ENCODE measurements around the gene GADL1. TPM values are rescaled to one million over a fixed set of nuclear protein-coding genes. Genes with fewer than 3 reads are reported as not detected.

GADL1 gene
- total and polyA plus RNA-seq, 4 donors = 0.01 to 2.4 (median 0.05) TPM

DNA sequence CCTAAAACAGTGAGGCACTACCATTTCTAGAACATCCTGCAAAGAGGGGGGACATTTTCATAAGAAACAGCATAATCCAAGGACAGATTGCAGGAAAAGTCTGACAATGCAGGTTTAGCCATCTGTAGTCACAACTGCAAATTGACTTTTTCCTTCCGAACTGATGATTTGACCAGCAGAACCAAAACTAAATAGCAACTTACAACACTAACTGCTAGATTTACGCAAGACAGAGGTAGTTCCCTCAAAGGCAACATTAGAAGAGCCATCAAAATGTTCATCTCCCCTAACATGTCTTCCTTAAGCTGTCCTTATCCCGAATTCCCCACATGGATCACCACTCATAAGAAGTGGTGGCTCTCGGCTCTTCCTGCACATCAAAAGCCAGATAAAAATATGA lies 129.6 kb downstream of the GADL1 start:
- TF ChIP-seq, protein P1, sequence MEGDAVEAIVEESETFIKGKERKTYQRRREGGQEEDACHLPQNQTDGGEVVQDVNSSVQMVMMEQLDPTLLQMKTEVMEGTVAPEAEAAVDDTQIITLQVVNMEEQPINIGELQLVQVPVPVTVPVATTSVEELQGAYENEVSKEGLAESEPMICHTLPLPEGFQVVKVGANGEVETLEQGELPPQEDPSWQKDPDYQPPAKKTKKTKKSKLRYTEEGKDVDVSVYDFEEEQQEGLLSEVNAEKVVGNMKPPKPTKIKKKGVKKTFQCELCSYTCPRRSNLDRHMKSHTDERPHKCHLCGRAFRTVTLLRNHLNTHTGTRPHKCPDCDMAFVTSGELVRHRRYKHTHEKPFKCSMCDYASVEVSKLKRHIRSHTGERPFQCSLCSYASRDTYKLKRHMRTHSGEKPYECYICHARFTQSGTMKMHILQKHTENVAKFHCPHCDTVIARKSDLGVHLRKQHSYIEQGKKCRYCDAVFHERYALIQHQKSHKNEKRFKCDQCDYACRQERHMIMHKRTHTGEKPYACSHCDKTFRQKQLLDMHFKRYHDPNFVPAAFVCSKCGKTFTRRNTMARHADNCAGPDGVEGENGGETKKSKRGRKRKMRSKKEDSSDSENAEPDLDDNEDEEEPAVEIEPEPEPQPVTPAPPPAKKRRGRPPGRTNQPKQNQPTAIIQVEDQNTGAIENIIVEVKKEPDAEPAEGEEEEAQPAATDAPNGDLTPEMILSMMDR (IDR thresholded peaks at IDR 0.05; ENCODE audit: control extremely low read depth, extremely low read depth) = no peak
- Histone ChIP-seq H3K9me3 (ENCODE audit: control insufficient read depth in 4 of 4, insufficient read depth in 3 of 4, low read length in 3 of 4) (no peaks in the 10 kb centered on the region), H3K36me3 (ENCODE audit: control insufficient read depth in 4 of 4, insufficient read depth in 4 of 4, low read length in 4 of 4) (no peaks in the 10 kb centered on the region), H3K4me3 (no peak overlapping the region), H3K27ac (ENCODE audit: low read depth in 1 of 2, low read length in 1 of 2) (no peak overlapping the region), H3K27me3 (ENCODE audit: control insufficient read depth in 3 of 3, insufficient read depth in 3 of 3, low read length in 2 of 3) (no peaks in the 10 kb centered on the region), H3K4me1 (ENCODE audit: control insufficient read depth in 5 of 5, insufficient read depth in 5 of 5, low read length in 5 of 5) (peaks cover 0 to 14% (median 4%) of the 10 kb centered on the region in 5 donors), H3K9ac (ENCODE audit: insufficient read depth in 1 of 2, low read length in 2 of 2) (no peak overlapping the region)
- no peak for DNase-seq
- ATAC-seq (ENCODE audit: insufficient read depth, low FRiP score) = no peak
- WGBS, 2 donors = 54 to 83% methylated on average over 4 of the region's 4 CpGs

DNA sequence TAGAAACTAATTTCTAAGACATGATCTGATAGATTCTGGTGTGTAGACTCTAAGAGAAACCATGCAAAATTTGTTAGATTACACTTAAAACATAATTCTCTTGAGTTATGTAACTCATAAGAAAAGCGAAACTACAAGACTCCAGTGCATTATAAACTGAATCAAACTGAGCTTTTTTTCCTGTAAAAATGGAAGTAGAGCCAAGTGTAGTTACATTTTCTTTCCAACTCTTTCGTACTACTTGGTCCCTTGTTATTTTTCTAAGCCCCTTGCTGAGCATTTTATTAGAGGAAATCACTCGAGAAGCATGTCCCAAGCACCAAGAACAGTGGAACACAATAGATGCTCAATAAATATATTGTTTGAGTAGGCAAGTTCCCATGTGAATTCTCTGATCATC lies 130.2 kb downstream of the GADL1 start:
- Histone ChIP-seq H3K36me3 (ENCODE audit: control insufficient read depth in 4 of 4, insufficient read depth in 4 of 4, low read length in 4 of 4) (no peaks in the 10 kb centered on the region), H3K4me1 (ENCODE audit: control insufficient read depth in 5 of 5, insufficient read depth in 5 of 5, low read length in 5 of 5) (peaks cover 0 to 14% (median 4%) of the 10 kb centered on the region in 5 donors), H3K27me3 (ENCODE audit: control insufficient read depth in 3 of 3, insufficient read depth in 3 of 3, low read length in 2 of 3) (no peaks in the 10 kb centered on the region), H3K9me3 (ENCODE audit: control insufficient read depth in 4 of 4, insufficient read depth in 3 of 4, low read length in 3 of 4) (no peaks in the 10 kb centered on the region), H3K27ac (ENCODE audit: low read depth in 1 of 2, low read length in 1 of 2) (no peak overlapping the region), H3K9ac (ENCODE audit: insufficient read depth in 1 of 2, low read length in 2 of 2) (no peak overlapping the region), H3K4me3 (no peak overlapping the region)
- no peak for ATAC-seq (ENCODE audit: insufficient read depth, low FRiP score)
- peak in 1 of 3 donors; percentile 34 for DNase-seq
- WGBS, 2 donors = 71% methylated on average over 3 of the region's 3 CpGs
- TF ChIP-seq, protein P1 (IDR thresholded peaks at IDR 0.05; ENCODE audit: control extremely low read depth, extremely low read depth) = no peak

DNA sequence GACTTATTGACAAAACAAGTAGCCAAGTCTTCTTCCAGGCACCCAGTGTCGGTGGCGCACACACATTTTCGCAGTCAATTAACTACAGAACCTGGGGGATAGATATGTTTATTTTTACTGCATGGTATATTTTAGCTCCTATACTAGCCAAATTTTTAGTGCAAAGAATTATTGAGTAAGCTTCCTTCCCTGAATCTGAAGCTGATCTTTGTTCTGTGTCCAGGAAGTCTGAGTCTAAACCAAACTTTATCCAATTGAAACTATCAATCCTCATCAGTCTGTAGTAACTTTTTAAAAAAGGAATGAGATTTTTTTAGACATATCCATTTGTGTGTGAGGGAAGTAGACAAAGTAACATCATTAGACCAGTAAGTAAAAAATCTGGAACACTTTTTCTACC lies 133.1 kb downstream of the GADL1 start:
- no peaks in the 10 kb centered on the region for H3K27me3 ChIP-seq (ENCODE audit: control insufficient read depth in 3 of 3, insufficient read depth in 3 of 3, low read length in 2 of 3)
- ATAC-seq (ENCODE audit: insufficient read depth, low FRiP score) (no peak), DNase-seq (no peak)
- 95 to 100% methylated on average over 3 of the region's 3 CpGs for WGBS, 2 donors
- peaks cover 0 to 4% (median 0%) of the 10 kb centered on the region in 5 donors for H3K4me1 ChIP-seq (ENCODE audit: control insufficient read depth in 5 of 5, insufficient read depth in 5 of 5, low read length in 5 of 5)
- TF ChIP-seq, protein P1 (IDR thresholded peaks at IDR 0.05; ENCODE audit: control extremely low read depth, extremely low read depth) = no peak
- H3K4me3 ChIP-seq = no peak overlapping the region
- no peak overlapping the region for H3K9ac ChIP-seq (ENCODE audit: insufficient read depth in 1 of 2, low read length in 2 of 2)
- no peak overlapping the region for H3K27ac ChIP-seq (ENCODE audit: low read depth in 1 of 2, low read length in 1 of 2)
- H3K9me3 ChIP-seq (ENCODE audit: control insufficient read depth in 4 of 4, insufficient read depth in 3 of 4, low read length in 3 of 4) = no peaks in the 10 kb centered on the region
- H3K36me3 ChIP-seq (ENCODE audit: control insufficient read depth in 4 of 4, insufficient read depth in 4 of 4, low read length in 4 of 4) = no peaks in the 10 kb centered on the region

DNA sequence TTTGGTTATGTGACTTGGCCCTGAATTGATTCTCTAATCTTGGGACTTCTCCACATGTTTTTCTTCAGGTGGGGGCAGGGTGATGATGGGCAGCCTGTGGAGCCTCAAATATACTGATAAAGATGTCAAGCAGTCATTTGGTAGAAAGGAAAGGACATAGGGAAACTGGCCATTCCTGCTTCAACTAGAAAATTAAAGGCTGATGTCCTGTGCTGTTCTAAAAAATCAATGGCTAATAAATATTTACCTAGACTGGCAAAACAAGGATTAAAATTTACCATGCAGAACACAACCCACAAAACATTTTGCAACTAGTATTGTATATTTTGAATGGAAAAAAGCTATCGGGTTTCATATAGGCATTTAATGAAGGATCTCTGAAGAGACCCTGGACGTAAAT lies 133.7 kb downstream of the GADL1 start:
- 93 to 94% methylated on average over 2 of the region's 2 CpGs for WGBS, 2 donors
- H3K27me3 ChIP-seq (ENCODE audit: control insufficient read depth in 3 of 3, insufficient read depth in 3 of 3, low read length in 2 of 3) = no peaks in the 10 kb centered on the region
- H3K4me3 ChIP-seq = no peak overlapping the region
- H3K9ac ChIP-seq (ENCODE audit: insufficient read depth in 1 of 2, low read length in 2 of 2) = no peak overlapping the region
- H3K9me3 ChIP-seq (ENCODE audit: control insufficient read depth in 4 of 4, insufficient read depth in 3 of 4, low read length in 3 of 4) = no peaks in the 10 kb centered on the region
- no peak overlapping the region for H3K27ac ChIP-seq (ENCODE audit: low read depth in 1 of 2, low read length in 1 of 2)
- H3K36me3 ChIP-seq (ENCODE audit: control insufficient read depth in 4 of 4, insufficient read depth in 4 of 4, low read length in 4 of 4) = no peaks in the 10 kb centered on the region
- TF ChIP-seq, protein P1 (IDR thresholded peaks at IDR 0.05; ENCODE audit: control extremely low read depth, extremely low read depth) = no peak
- peaks cover 0 to 4% (median 0%) of the 10 kb centered on the region in 5 donors for H3K4me1 ChIP-seq (ENCODE audit: control insufficient read depth in 5 of 5, insufficient read depth in 5 of 5, low read length in 5 of 5)
- ATAC-seq (ENCODE audit: insufficient read depth, low FRiP score) = no peak
- DNase-seq = no peak

Data from lung (tissue), 12 donors.